Activated CD8-positive, alpha-beta memory T cell treated with anti-CD3 and anti-CD28 coated beads, Interleukin-2, amount 50 U/mL, for 4 hours (primary cell): ENCODE measurements around the gene FALEC.
"Not testable (repeated sequence)": the region's sequence is repeated elsewhere in the genome, so short reads cannot be mapped to it uniquely, and the experiment has no call there.

Experiments used
- DNase-seq: peaks from one replicate; pipeline ENCODE4 v3.0.0-alpha.2; 2020

The FALEC gene

DNA sequence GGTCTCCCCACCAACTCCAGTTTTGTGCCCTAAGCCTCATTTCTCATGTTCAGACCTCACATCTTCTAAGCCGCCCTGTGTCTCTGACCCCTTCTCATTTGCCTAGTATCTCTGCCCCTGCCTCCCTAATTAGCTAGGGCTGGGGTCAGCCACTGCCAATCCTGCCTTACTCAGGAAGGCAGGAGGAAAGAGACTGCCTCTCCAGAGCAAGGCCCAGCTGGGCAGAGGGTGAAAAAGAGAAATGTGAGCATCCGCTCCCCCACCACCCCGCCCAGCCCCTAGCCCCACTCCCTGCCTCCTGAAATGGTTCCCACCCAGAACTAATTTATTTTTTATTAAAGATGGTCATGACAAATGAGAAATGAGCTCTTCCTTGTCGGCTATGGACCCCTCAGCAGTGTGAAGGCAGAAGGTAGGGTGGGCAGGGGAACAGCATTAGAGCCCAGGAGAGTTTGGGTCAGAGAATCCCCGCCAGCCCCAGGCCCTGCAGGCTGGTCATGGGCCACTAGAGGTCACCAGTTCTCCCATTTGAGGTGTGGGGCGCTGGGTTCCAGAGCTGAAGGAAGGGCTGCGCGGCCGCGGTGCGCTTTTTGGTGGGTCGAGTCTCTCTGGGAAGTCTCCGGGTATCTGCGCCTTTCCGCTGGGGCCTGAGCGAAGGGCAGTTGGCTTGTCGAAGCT, 45.2 kb downstream of the FALEC start:
- peak; percentile 84 for DNase-seq

DNA sequence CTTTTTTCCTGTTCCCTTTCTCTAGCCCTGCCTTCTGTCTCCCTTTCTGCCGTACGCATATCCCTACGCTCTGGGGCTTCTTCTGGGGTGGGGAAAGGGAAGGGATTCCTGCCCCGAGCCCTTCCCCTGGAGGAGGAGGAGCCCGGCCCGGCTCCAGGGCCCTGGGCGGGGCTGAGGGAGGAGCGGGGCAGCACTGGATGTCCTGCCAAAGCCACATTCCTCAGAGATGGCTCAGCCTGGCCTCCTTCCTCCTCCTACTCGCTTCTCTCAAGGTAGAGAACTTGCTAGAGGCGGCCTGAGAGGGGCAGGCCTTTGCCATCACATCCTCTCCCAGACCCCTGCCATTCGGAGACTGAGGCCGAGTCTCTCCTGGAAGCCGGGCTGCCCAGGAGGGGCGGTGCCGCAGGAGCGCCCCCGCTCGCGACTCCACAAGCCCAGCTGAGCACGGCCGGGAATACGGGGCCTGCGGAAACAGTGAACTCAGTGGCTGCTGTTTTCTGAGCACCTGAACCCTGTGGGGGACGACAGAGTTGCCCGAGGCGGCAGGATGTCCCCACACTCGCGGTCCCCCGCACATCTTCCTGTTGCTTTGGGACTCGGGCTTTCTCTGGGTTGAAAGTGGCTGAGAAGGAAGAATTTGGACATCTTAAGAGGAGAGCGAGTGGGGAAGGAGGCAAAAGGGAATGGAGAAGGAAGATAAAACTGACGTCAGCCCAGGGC, 45.9 kb downstream of the FALEC start:
- DNase-seq = peak; percentile 56

DNA sequence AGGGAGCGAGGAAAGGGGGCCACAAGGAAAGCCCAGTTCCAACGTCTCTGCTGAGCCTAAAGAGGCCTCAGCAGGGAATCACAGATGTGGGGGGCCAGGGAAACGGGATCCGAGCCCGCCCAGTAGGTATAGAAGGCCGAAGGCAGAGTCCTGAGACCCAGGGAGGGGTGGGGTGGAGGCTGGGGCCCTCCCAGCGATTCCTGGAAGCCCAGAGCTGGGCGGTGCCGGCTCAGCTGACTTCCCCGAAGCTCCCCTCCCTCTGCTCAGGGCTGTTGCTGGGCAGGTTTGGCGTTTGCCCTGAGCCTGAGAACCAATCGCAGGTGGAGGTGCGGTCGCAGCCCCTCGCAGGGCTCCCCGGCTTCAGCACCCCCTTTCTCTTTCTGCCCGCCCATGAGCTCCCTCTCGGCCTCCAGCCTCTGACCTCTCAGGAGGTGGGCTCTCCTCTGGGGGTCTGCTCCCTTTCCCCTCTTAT, 46.5 kb downstream of the FALEC start:
- DNase-seq = peak; percentile 87

DNA sequence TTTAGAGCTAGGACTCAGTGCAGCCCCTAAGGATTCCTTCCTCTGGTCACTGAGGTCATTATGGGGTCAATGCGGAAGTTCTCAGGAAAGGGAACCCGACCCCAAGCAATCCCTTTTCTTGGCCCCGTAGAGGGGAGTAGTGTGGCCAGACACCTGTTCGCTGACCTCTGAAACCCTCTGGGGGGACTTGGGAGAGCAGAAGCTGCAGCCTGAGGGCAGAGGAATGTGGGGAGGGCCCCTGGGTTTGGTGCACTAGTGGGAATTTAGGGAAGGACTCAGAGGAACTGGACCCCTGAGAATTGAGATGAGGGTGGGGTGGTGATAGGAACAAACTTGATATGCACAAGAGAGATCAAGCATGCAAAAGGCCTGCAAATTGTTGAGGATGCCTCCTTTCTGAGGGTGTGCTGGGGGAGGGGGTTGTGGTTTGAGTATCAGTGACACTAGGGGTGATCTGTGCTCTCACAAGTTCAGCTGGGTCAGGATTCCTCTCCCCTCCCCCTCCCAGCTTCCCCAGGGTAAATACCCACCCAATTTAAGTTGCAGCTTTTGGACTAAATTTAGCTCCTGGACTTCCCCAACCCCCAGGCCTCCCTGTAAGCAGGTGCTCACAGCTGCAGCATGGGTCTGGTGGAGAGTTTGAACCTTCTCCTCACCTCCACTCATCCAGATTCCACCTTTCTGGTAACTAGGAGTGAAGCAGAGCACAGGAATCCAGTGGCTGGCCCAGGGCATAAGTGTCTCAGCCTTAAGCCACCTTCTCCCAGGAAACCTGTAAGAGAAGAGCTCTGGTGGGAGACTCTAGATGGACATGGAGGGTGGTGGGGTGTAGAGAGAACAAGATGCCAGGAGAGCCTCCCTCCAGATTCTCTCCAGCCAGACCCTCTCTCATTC, 47.1 kb downstream of the FALEC start:
- DNase-seq = peak; percentile 72

DNA sequence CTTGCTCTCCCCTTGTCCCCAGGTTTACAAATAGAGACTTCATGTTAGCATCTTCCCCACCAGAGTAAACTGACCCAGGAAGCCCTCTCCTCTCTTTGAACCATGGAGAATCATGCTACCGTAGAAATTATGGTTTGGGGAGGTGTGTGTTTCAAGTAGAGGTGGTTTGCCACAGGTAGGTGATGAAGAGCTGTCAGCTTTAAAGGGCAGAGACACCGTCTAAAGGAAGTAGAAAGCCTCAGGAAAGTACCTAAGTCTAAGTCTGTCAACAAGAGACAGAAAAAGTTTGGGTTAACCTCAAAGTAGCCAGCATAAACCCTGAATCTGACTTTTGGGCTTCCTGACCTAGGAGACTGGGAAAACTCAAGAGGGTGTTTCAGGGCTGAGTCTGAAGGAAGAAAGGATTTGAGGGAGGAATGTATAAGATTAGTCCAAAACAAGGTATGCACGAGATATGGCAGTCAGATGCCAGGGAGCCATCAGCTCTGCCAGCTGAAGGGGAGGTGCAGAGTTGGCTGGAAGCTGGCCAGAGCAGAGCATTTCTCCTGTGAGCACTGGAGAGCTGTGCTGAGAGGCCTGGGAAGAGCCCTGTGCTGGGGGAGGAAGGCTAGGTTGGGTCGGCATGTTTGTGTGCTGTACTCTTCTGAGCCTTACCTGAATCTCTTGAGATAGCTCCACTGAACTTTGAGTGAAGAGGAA, 47.9 kb downstream of the FALEC start:
- no peak for DNase-seq

DNA sequence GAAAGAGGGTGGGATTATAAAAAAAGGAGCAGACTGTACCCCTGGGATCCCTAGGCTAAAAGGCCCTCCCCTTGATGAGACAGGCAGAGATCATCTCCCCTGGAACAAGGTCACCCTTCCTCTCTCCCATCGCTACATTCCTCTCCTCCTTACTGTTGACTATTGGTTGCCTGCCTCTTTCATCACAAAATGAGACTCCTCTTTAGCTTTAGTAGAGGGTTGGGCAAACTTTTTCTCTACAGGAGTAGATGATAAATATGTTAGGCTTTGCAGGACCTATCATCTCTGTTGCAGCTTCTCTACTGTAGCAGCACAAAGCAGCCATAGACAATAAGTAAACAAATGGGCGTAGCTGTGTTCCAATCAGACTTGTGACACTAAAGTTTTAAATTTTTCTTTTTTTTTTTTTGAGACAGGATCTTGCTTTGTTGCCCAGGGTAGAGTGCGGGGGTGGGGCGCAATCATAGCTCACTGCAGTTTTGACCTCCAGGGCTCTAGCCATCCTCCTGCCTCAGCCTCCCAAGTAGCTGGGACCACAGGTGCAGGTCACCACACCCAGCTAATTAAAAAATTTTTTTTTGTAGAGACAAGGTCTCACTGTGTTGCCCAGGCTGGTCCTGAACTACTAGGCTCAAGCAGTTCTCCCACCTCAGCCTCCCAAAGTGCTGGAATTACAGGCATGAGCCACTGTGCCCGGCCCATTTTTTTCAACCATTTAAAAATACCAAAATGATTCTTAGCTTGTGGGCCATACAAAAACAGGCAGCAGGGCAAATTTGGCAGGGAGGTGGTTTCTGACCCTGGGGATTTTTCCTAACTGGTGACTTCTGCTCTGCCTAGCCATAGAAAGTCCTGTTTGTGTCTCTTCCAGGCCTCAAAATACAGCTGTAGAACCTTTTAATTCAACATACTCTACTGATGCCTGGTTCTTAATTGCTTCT, 48.8 kb downstream of the FALEC start:
- no peak for DNase-seq

DNA sequence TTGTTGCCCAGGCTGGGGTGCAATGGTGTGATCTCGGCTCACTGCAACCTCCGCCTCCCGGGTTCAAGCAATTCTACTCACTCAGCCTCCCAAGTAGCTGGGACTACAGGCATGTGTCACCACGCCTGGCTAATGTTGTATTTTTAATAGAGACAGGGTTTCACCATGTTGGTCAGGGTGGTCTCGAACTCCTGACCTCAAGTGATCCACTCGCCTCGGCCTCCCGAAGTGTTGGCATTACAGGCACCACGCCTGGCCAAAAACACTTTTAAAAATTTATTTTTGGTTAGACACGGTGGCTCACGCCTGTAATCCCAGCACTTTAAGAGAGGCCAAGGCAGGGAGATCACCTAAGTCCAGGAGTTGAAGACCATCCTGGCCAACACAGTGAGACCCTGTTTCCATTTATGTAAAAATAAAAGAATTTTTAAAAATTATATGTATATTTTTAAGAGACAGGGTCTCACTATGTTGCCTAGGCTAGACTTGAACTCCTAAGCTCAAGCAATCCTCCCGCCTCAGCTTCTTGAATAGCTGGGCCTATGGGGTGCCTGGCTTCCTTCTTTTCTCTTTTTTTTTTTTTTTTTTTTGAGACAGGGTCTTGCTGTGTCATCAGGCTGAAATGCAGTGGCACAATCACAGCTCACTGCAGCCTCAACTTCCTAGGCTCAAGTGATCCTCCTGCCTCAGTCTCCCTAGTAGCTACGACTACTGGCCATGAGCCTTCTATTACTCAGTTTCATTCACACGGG, 49.9 kb downstream of the FALEC start:
- not testable (repeated sequence) for DNase-seq

DNA sequence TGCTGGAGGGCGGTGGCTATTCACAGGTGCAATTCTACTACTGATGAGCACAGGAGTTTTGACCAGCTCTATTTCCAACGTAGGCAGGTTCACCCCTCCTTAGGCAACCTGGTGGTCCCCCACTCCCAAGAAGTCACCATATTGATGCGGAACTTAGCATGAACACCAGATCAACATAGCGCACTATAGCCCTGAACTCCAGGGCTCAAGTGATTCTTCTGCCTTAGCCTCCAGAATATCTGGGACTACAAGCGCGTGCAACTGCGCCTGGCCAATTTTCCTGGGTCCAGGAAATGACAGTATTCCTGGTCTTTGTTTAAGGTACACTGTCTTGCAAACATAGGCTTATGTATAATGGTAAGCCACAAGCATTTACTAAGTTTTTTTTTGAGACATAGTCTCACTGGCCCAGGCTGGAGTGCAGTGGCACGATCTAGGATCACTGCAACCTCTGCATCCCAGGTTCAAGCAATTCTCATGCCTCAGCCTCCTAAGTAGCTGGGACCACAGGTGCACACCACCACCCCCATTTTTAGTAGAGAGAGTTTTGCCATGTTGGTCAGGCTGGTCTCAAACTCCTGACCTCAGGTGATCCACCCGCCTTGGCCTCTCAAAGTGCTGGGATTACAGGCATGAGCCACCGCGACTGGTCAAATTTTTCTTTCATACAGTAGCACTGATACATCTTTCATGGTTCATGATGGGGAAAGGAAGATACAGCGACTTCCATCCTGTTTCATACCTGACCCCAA, 51.2 kb downstream of the FALEC start:
- DNase-seq = no peak

DNA sequence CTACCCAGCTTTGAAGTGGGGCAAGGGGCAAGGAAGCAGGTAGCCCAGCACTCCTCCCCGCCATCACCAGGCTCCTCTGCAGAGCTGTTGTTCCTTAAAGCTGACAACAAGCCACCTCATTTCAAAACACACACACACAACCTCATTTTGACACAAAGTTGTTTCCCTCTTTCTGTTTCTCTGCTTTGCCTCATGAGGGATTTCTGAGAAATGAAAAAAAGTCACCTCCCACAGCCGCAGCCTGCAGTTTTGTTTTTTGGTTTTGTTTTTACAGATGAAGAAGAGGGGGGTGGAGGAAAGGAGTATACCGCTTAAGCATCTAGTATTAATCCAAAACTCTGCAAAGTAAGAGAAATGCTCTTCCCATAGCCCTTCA, 51.8 kb downstream of the FALEC start:
- DNase-seq = peak; percentile 39

DNA sequence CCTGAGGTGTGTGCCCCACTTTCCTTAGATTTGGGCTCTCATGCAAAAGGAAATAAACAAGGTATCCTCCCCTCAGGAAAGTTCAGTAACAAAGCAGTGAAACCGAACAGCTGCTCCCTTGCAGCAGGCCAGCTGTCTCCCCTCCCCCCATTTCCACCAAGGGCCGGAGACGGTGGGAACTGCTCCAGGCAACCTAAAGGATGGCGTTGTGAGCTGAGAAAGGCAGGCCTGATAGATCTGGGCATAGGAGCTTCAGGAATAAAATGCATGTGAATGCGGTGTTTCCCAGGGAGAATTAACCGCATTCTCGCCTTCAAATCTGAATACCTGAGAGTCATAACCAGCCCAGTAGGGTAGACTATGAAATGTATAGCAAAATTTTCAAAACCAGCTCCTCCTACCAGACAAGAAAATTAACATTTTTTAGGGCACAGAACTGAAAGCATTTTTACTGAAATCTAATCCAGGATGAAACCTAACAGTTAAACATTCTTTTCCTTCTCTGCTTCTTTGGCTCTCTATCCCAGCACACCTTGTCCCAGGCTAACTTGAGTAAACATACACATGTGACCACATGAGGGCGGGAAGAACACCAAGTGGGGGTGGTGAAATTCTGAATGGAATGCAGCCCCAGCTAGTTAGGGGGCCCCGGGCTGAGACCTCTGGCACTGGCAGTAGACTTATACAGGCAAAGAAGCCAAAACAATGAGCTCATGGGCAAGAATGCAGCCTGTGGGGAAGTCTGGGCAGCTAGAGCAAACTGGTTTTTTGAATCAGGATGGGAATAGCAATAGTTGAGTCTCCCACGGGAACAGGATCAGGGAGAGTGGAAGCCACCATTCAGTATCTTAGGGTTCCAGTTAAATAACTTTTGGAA, 52.4 kb downstream of the FALEC start:
- no peak for DNase-seq

DNA sequence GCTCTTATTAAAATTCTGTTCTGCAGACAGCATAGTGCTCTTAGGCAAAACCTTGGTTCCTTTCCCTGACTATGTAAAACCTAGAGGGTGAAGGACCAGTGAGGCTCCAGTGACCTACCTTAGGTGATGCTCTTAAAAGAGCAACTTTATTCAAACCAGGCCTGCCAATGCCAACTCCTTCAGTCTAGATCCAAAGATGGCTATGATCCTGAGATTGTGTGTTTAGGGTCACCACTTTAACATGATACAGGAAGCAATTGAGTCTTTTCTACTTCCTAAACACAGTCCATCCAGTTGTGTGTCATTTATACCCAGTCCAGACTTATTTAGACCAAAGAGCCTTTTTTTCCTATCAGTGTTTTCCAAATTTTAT, 53.0 kb downstream of the FALEC start:
- no peak for DNase-seq

DNA sequence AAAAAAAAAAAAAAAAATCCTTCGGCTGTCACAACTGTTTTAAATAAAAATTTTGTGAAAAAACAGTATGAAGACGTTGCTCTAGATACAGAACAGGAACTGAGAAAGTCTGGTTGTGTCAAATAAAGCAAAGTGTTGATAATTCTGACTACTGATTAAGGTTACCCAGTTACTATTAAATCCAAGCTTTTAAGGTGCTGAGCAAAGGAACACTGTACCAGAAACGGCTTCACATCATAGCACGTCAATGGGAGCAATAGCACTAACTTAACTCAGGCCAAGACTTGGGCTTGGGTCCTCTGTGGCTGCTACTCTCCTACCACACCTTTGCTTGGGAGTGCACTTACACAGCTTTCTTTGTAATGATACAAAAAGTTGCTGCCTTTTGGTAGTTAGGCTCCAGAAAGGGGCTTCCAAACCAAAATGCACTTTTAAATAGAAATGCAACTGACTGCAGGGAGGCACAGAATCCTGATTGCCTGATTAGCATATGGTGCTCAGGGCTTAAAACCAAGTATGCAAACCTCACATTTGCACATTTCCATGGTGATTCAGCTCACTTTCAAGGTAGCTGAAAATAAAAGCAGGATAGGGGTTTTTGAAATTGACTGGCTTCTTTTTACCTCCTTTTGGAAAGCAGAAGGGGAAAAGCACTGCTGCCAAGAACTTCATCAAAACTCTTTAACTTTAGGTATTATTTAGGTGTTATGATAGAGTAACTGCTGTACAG, 57.5 kb downstream of the FALEC start:
- DNase-seq = no peak

DNA sequence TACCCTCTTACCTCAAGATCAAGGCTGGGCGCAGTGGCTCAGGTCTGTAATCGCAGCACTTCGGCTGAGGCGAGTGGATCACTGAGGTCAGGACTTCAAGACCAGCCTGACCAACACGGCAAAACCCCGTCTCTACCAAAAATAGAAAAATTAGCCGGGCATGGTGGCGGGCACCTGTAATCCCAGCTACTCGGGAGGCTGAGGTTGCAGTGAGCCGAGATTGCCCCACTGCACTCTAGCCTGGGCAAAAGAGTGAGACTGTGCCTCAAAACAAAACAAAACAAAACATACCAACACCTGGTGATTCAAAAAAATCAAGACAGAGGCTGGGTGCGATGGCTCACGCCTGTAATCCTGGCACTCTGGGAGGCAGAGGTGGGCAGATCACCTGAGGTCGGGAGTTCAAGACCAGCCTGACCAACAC, 58.1 kb downstream of the FALEC start:
- DNase-seq = not testable (repeated sequence)

DNA sequence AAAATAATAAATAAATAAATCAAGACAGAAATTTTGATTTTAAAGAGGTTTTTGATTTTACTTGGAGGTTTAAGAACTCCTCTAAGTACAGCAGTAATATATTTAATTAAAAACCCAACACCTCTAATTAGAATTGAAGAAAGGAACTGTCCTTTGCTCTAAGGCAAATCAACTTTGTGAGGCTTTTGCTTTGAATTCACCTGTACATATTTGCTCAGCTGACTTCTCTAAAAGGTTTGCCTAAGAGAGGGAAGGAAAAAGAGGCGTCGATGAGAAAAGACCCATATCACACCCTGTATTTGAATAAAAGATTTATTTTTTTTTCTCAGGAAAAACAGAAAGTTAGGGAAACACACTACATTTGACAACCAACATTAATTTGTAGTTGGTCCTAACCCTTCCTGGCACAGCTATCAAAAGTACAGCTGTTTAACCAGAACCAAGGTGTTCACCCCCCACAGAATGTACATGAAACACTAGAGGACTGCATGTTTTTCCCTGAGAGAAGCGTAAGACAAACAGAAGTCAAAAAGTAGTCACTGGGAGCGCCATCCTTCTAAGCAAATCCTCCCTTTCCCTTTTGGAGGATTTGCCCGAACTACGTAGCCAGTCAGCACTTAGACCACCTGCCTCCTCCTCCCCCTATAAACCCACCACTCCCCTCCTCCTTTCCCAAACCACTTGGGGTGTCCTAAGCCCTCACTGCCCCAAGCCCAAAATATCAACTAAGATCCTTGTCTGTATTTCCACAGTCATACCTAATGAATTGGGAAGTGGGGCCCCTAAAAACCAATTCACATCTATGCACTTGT, 58.9 kb downstream of the FALEC start:
- no peak for DNase-seq

DNA sequence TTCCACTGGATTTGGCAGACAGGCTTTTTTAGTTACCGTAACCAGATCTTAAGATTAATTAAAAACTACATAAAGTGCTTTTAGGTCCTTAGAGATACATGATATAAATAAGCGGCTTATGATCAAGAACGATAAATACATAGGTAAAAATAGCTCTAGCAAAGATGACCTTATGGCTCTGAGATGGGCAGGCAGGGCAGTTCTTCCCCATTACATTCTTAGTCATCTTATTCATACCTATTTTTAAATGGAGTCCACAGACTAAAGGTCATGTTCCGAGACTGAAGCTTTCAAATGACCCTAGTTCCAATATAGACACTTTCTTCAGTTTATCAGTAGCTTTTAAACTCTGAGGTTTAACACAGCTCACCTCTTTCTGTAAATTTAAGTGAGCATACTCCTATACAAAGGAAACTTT, 59.5 kb downstream of the FALEC start:
- DNase-seq = no peak

DNA sequence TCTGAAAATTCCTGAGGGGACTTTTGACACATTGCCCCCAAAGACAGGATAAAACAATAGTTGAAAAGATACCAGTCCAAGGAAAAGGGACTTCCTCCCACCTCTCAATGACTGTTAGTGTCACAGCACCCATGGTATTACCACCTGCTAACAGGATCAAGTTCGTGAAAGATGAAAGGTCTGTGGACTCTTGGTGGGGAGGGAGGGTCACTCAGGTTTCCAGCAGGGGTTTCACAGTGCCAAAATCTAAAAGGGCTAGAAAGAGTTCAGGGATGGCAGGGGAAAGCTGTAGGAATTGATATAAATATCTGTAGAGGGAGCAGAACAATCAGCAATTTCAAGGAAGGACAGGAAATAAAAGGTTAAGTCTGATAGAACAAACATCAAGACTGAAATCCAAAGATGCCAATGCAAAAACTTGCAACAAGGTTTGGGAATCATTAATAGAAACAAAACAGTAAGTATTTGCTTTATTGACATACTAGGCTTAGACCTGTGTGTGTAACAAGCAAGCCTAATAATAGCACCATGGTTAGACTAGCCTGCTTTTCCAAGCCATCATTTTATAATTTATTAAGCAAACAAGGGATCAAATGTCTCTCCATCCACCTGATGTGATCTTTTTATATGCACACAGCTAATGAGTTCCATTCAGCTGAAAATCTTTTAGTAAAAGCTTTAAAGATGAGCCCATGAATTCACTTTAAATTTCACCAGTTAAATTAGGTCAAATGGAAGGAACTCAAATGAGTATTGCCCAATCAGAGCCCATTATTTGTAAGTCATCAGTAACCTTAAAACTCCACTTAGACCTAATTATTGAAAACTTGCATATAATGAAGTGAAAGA, 60.2 kb downstream of the FALEC start:
- no peak for DNase-seq

DNA sequence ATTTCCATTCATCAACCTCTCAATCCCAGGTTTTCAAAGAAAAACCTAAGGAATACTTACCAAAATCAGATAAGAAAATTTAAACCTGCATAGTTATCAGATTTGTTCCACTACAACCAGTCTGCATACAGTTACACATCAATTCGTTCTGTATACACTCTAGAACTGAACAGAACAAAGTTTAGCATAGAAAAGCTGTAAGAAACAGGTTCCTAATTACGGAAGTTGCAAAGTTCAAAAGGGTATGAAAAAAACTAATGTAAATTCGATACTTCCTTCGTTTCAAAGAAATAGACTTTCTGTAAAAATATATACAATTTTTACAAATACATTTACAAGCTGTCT, 60.8 kb downstream of the FALEC start:
- no peak for DNase-seq
